ENCODE data around the gene EDEM3. TPM values are rescaled to one million over a fixed set of nuclear protein-coding genes. Genes with fewer than 3 reads are reported as not detected.

The EDEM3 gene
- total RNA-seq, 2 experiments from 2014 or later: 12.5 to 14.5 TPM

- peaks cover 10% of the 10 kb centered on the region for H3K27me3 Mint-ChIP-seq
- H3K4me3 Mint-ChIP-seq: no peak overlapping the region
- peaks cover 2% of the 10 kb centered on the region for H3K4me1 Mint-ChIP-seq (ENCODE audit: low read depth)
- H3K36me3 Mint-ChIP-seq (ENCODE audit: low read depth): no peaks in the 10 kb centered on the region
- H3K9me3 Mint-ChIP-seq: no peaks in the 10 kb centered on the region
- ChIA-PET POLR2A (no interaction called here), CTCF (interaction anchor here (1.4 kb wide), 1 partner anchor 10 kb away, joined by 3 read pairs; no protein-coding TSS in a partner anchor)
- ATAC-seq (no peak), DNase-seq (no peak)
- H3K27ac Mint-ChIP-seq: no peak overlapping the region
- intact Hi-C loops (cut with micrococcal nuclease): no loop called here
- TF ChIP-seq CTCF (IDR thresholded peaks at IDR 0.05): no peak
These were observed 94.0 kb downstream of the EDEM3 start for GRCh38 chr1:184660462-184661191.

- no peaks in the 10 kb centered on the region for H3K27me3 Mint-ChIP-seq
- H3K4me3 Mint-ChIP-seq: no peak overlapping the region
- H3K9me3 Mint-ChIP-seq: no peaks in the 10 kb centered on the region
- no peak overlapping the region for H3K27ac Mint-ChIP-seq
- POLR2A ChIA-PET: no interaction called here
- no peak for TF ChIP-seq CTCF (IDR thresholded peaks at IDR 0.05)
- no peaks in the 10 kb centered on the region for H3K4me1 Mint-ChIP-seq (ENCODE audit: low read depth)
- DNase-seq (no peak), ATAC-seq (no peak)
- no peaks in the 10 kb centered on the region for H3K36me3 Mint-ChIP-seq (ENCODE audit: low read depth)
- intact Hi-C loops (cut with micrococcal nuclease): no loop called here
- CTCF ChIA-PET: no interaction called here
These were observed 96.6 kb downstream of the EDEM3 start for GRCh38 chr1:184658055-184658454.

- H3K27ac Mint-ChIP-seq: no peak overlapping the region
- no peaks in the 10 kb centered on the region for H3K36me3 Mint-ChIP-seq (ENCODE audit: low read depth)
- POLR2A ChIA-PET: no interaction called here
- H3K4me1 Mint-ChIP-seq (ENCODE audit: low read depth): no peaks in the 10 kb centered on the region
- TF ChIP-seq CTCF (IDR thresholded peaks at IDR 0.05): no peak
- peaks cover 2% of the 10 kb centered on the region for H3K9me3 Mint-ChIP-seq
- H3K27me3 Mint-ChIP-seq: peaks cover 4% of the 10 kb centered on the region
- CTCF ChIA-PET: interaction anchor here (1.1 kb wide), 1 partner anchor 8 kb away, joined by 5 read pairs; no protein-coding TSS in a partner anchor
- H3K4me3 Mint-ChIP-seq: no peak overlapping the region
- intact Hi-C loops (cut with micrococcal nuclease): no loop called here
- DNase-seq (no peak), ATAC-seq (no peak)
These were observed 98.4 kb downstream of the EDEM3 start for GRCh38 chr1:184656221-184656620.

- Mint-ChIP-seq H3K27me3 (peaks cover 5% of the 10 kb centered on the region), H3K9me3 (peaks cover 2% of the 10 kb centered on the region), H3K4me3 (no peak overlapping the region), H3K4me1 (ENCODE audit: low read depth) (no peaks in the 10 kb centered on the region), H3K27ac (no peak overlapping the region), H3K36me3 (ENCODE audit: low read depth) (no peaks in the 10 kb centered on the region)
- no peak for DNase-seq
- TF ChIP-seq CTCF (IDR thresholded peaks at IDR 0.05): no peak
- POLR2A ChIA-PET: no interaction called here
- intact Hi-C loops (cut with micrococcal nuclease): no loop called here
- CTCF ChIA-PET: interaction anchor here (1.1 to 3.6 kb wide), 2 partner anchors 9 kb away, joined by 5 to 19 read pairs; no protein-coding TSS in a partner anchor
- no peak for ATAC-seq
These were observed 99.5 kb downstream of the EDEM3 start for GRCh38 chr1:184655185-184655584.

- Mint-ChIP-seq H3K9me3 (peaks cover 2% of the 10 kb centered on the region), H3K4me3 (no peak overlapping the region), H3K27me3 (peaks cover 5% of the 10 kb centered on the region), H3K36me3 (ENCODE audit: low read depth) (no peaks in the 10 kb centered on the region), H3K27ac (no peak overlapping the region), H3K4me1 (ENCODE audit: low read depth) (no peaks in the 10 kb centered on the region)
- CTCF ChIA-PET: interaction anchor here (0.9 kb wide), 1 partner anchor 14 kb away, joined by 4 read pairs; no protein-coding TSS in a partner anchor
- POLR2A ChIA-PET: no interaction called here
- no peak for TF ChIP-seq CTCF (IDR thresholded peaks at IDR 0.05)
- DNase-seq: no peak
- no peak for ATAC-seq
- intact Hi-C loops (cut with micrococcal nuclease): no loop called here
These were observed 104.3 kb downstream of the EDEM3 start for GRCh38 chr1:184650177-184650866.

All from activated CD8-positive, alpha-beta T cell treated with anti-CD3 and anti-CD28 coated beads for 36 hours (primary cell).